Osteoblast (primary cell): ENCODE data around the gene ANKH. TPM values are rescaled to one million over a fixed set of nuclear protein-coding genes. Genes with fewer than 3 reads are reported as not detected.
"Not testable (repeated sequence)": the region's sequence is repeated elsewhere in the genome, so short reads cannot be mapped to it uniquely, and the experiment has no call there.

Experiments
- DNase-seq: peaks from one replicate; pipeline ENCODE4 v3.0.0; 2011; ENCODE audit warnings: low spot score, mixed read lengths; ENCODE audit not compliant: insufficient read length; ENCODE audit errors: missing footprints
- H2AFZ ChIP-seq: 2 replicates; pipeline ENCODE4 v1.6.0; 2011; ENCODE audit warnings: mild to moderate bottlenecking, low read length
- H3K27ac ChIP-seq: 2 replicates; pipeline ENCODE4 v1.5.1; 2011; ENCODE audit warnings: mild to moderate bottlenecking, low read depth, low read length, moderate library complexity
- H3K27me3 ChIP-seq: 2 replicates; pipeline ENCODE4 v1.6.0; 2012; ENCODE audit warnings: mild to moderate bottlenecking, control low read depth, inconsistent platforms, low read length, moderate library complexity; ENCODE audit not compliant: insufficient read depth
- H3K36me3 ChIP-seq: 2 replicates; pipeline ENCODE4 v1.5.1; 2011; ENCODE audit warnings: mild to moderate bottlenecking, low read length, control low read depth, moderate library complexity; ENCODE audit not compliant: insufficient read depth
- H3K4me1 ChIP-seq: 2 replicates; pipeline ENCODE4 v1.5.1; 2011; ENCODE audit warnings: mild to moderate bottlenecking, low read length, control low read depth, moderate library complexity; ENCODE audit not compliant: insufficient read depth
- H3K4me2 ChIP-seq: 2 replicates; pipeline ENCODE4 v1.6.0; 2011; ENCODE audit warnings: mild to moderate bottlenecking, low read length; ENCODE audit not compliant: insufficient read depth
- H3K4me3 ChIP-seq: fragments of 200-600 bp; sonication (generic); 3 replicates; pipeline ENCODE4 v1.5.1; 2012; ENCODE audit warnings: mild to moderate bottlenecking, low read length, inconsistent platforms; ENCODE audit not compliant: insufficient read depth
- H3K79me2 ChIP-seq: 2 replicates; pipeline ENCODE4 v1.6.0; 2012; ENCODE audit warnings: mild to moderate bottlenecking, low read length, control low read depth, inconsistent platforms; ENCODE audit not compliant: insufficient read depth
- H3K9me3 ChIP-seq: 2 replicates; pipeline ENCODE4 v1.5.1; 2011; ENCODE audit warnings: low read depth, low read length, control low read depth
- H4K20me1 ChIP-seq: 2 replicates; pipeline ENCODE4 v1.6.0; 2012; ENCODE audit warnings: mild to moderate bottlenecking, low read length, control low read depth; ENCODE audit not compliant: insufficient read depth
- CTCF ChIP-seq: IDR thresholded peaks from 2 replicates; pipeline ENCODE4 v1.5.1; 2011; ENCODE audit warnings: mild to moderate bottlenecking, low read depth, low read length, moderate library complexity; ENCODE audit errors: extremely low read depth
- total RNA-seq: library from RNA; depleted of rRNA; stranded (reverse); fragments of >200 nt; gene quantifications from 2 replicates; pipeline ENCODE4 v1.2.3, GENCODE V29; 2012

Gene ANKH
- total RNA-seq, 1 donor: 125 TPM

DNA sequence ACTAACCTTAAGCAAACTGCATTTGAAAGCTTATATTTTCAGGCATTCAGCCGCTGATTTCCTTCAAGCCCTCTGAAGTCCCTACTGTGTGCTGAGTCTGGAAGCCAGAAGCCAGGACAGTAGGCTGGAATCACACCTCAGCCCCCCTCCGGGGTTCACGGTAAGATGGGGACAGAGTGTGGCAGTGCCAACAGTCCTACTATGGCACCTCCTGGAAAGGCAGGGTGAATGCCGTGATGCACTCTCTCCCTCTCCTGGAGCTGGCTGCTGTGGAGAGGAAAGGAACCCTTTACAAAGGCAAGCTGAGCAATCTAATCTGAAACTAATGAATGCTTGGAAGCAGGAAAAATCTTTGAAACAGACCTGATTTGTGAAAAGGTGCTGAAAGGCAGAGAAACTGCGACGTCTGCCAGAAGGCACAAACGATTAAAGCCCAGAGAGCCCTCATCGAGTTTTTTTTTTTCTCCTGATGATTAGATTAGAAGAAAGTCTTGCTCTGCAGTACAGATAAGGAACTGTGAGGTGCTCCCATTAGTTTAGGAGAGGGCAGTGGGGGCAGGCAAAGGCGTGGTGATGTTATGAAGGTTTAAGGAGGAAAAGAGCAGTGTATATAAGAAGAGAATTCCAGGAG is 21.0 kb downstream of the ANKH start:
- Histone ChIP-seq H3K27me3 (no peaks in the 10 kb centered on the region), H3K4me3 (no peak overlapping the region), H4K20me1 (peaks cover 55% of the 10 kb centered on the region), H3K9me3 (no peaks in the 10 kb centered on the region), H3K36me3 (peaks cover 38% of the 10 kb centered on the region), H3K4me1 (peaks cover 6% of the 10 kb centered on the region), H2AFZ (no peak overlapping the region), H3K4me2 (no peak overlapping the region), H3K27ac (no peak overlapping the region), H3K79me2 (peaks cover 94% of the 10 kb centered on the region)
- DNase-seq: peak; percentile 17
- no peak for TF ChIP-seq CTCF

DNA sequence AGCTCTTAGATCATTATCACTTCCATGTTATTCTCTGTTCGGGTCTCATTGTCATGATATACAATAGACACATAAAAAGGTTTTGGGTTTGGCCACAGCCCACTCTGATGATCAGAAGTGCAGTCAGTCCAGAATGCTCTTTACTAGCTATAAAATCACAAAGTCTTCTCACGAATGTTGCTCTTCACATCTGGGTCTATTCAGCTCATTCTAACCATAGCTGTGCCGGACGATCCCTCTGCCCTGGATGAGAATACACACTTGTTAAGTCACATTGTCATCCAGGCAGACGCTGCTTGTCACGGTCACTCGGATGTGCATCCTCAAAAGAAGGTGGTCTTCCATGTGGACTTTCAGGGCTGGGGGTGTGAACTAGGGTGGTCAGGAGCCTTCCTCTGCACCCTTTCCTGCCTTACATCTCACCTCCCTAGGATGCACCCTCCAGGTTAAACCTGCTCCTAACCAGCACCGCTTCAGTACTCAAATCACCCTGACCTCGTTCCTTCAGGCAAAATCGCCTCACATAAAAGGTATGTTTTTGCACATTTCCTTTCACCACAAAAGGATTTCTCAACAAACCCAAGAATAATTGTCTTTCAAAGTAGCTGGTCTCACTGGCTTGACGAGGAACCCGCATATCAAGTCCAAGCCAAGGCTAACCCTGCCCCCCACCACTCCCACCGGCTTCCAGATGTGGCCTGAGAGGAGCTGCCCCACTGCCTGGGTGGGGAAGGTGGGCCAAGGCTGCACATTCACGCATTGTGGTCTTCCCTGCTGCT is 21.9 kb downstream of the ANKH start:
- no peaks in the 10 kb centered on the region for H3K9me3 ChIP-seq
- peaks cover 47% of the 10 kb centered on the region for H4K20me1 ChIP-seq
- no peak overlapping the region for H3K4me2 ChIP-seq
- no peaks in the 10 kb centered on the region for H3K27me3 ChIP-seq
- no peak overlapping the region for H3K4me3 ChIP-seq
- H3K4me1 ChIP-seq: peaks cover 6% of the 10 kb centered on the region
- TF ChIP-seq CTCF: no peak
- no peak overlapping the region for H3K27ac ChIP-seq
- peak; percentile 13 for DNase-seq
- peaks cover 38% of the 10 kb centered on the region for H3K36me3 ChIP-seq
- H2AFZ ChIP-seq: no peak overlapping the region
- H3K79me2 ChIP-seq: peaks cover 92% of the 10 kb centered on the region

GRCh38 chr5:14848942-14849341 is 22.6 kb downstream of the ANKH start:
- H3K27ac ChIP-seq, H3K4me3 ChIP-seq: not testable (repeated sequence)
- peaks cover 48% of the 10 kb centered on the region for H4K20me1 ChIP-seq

DNA sequence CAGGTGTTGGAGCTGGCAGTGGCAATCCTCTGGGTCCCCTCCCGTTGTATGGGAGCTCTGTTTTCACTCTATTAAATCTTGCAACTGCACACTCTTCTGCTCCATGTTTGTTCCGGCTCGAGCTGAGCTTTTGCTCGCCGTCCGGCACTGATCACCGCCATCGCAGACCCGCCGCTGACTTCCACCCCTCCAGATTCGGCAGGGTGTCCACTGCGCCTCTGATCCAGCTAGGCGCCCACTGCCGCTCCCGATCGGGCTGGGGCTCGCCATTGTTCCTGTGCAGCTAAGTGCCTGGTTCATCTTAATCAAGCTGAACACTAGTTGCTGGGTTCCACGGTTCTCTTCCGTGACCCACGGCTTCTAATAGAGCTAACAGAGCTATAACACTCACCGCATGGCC is 23.2 kb downstream of the ANKH start:
- Histone ChIP-seq H3K27me3 (no peaks in the 10 kb centered on the region), H3K79me2 (peaks cover 91% of the 10 kb centered on the region), H2AFZ (no peak overlapping the region), H3K4me2 (no peak overlapping the region), H3K4me1 (peaks cover 6% of the 10 kb centered on the region), H3K4me3 (no peak overlapping the region), H4K20me1 (peaks cover 48% of the 10 kb centered on the region), H3K36me3 (peaks cover 47% of the 10 kb centered on the region), H3K9me3 (no peaks in the 10 kb centered on the region), H3K27ac (no peak overlapping the region)
- no peak for DNase-seq
- TF ChIP-seq CTCF: no peak

More at GRCh38 chr5:14848942-14849341, 22.6 kb downstream of the ANKH start:
- H3K4me1 ChIP-seq, H3K27me3 ChIP-seq, H3K9me3 ChIP-seq, H3K4me2 ChIP-seq, H2AFZ ChIP-seq, DNase-seq: not testable (repeated sequence)
- Histone ChIP-seq H3K36me3 (peaks cover 41% of the 10 kb centered on the region), H3K79me2 (peaks cover 91% of the 10 kb centered on the region)
